Measurements from ENCODE around the gene ABRAXAS1.

The ABRAXAS1 gene

GRCh38 chr4:83449009-83449408 lies 35.9 kb downstream of the ABRAXAS1 start:
- DNase-seq: no peak

- DNase-seq: no peak
Observed at GRCh38 chr4:83440899-83441298, 44.0 kb downstream of the ABRAXAS1 start.

GRCh38 chr4:83440148-83440814 lies 44.6 kb downstream of the ABRAXAS1 start:
- DNase-seq: no peak

- DNase-seq: no peak
Observed at GRCh38 chr4:83438719-83439118, 46.2 kb downstream of the ABRAXAS1 start.

GRCh38 chr4:83436680-83437079 lies 48.2 kb downstream of the ABRAXAS1 start:
- DNase-seq: no peak

- DNase-seq: no peak
Observed at GRCh38 chr4:83431200-83431599, 53.7 kb downstream of the ABRAXAS1 start.

GRCh38 chr4:83418211-83418610 lies 66.7 kb downstream of the ABRAXAS1 start:
- no peak for DNase-seq

- DNase-seq: no peak
Observed at GRCh38 chr4:83417566-83417965, 67.3 kb downstream of the ABRAXAS1 start.

- DNase-seq: no peak
Observed at GRCh38 chr4:83413676-83414075, 71.2 kb downstream of the ABRAXAS1 start.
